ENCODE measurements around the gene TRIM34. TPM values are rescaled to one million over a fixed set of nuclear protein-coding genes. Genes with fewer than 3 reads are reported as not detected.

TRIM34 gene
- total and polyA plus RNA-seq, 2 of the 4 experiments (the other 2 are of a cell fraction): 6.1 to 8.6 TPM

- no peak for TF ChIP-seq RCOR1 (IDR thresholded peaks at IDR 0.05; ENCODE audit: insufficient replicate concordance, low read length)
Measured at GRCh38 chr11:5684646-5685362, 60.0 kb downstream of the TRIM34 start, which contains the start of gene TRIM5 (continued).

GRCh38 chr11:5686426-5686825, 61.6 kb downstream of the TRIM34 start:
- no peak overlapping the region for H3K14ac ChIP-seq (replicated peaks; ENCODE audit: low read depth, low read length)
- peaks cover 18 to 36% of the 10 kb centered on the region in 2 experiments for H3K79me1 ChIP-seq (ENCODE audit: low read depth in 1 of 2, low read length in 2 of 2)
- H3K4ac ChIP-seq (ENCODE audit: low read depth, low read length): no peak overlapping the region
- ChIA-PET POLR2A (ENCODE audit: unreplicated experiment) (no interaction called here), CTCF (interaction anchor here (2.0 kb wide), 1 partner anchor 8 kb away, joined by 12 read pairs; no protein-coding TSS in a partner anchor)
- H2AK9ac ChIP-seq (replicated peaks; ENCODE audit: low read depth, low read length, poor library complexity): no peak overlapping the region
- no peak overlapping the region for H4K5ac ChIP-seq (ENCODE audit: low read depth, low read length)
- no peak overlapping the region for H2AFZ ChIP-seq (replicated peaks; ENCODE audit: low read length, poor library complexity)
- WGBS, 2 experiments (ENCODE audit: extremely low coverage in 2 of 2, insufficient read length in 1 of 2): no CpG with 5 or more reads among the region's 4 CpGs
- H2AK5ac ChIP-seq (ENCODE audit: low read depth, low read length): no peak overlapping the region
- H2BK20ac ChIP-seq (ENCODE audit: low read depth, low read length): no peak overlapping the region
- DNase-seq (no peak), ATAC-seq (ENCODE audit: low read depth) (no peak)
- H3K27me3 ChIP-seq (ENCODE audit: control insufficient read depth, insufficient read depth, low read length): no peaks in the 10 kb centered on the region
- no peak overlapping the region for H3K56ac ChIP-seq (ENCODE audit: extremely low read depth, insufficient read depth, low read length)
- no peak overlapping the region for H4K8ac ChIP-seq (ENCODE audit: low read depth in 2 of 2, low read length in 2 of 2)
- no peak overlapping the region for H3K4me3 ChIP-seq (ENCODE audit: insufficient read depth, low read depth, low read length)
- H3K18ac ChIP-seq (ENCODE audit: low read depth, low read length): no peak overlapping the region
- H3K9me3 ChIP-seq (ENCODE audit: control insufficient read depth, insufficient read depth, low read length): no peaks in the 10 kb centered on the region
- H3K9me1 ChIP-seq (ENCODE audit: insufficient read depth, low read length): no peaks in the 10 kb centered on the region; the same call in none of the 2 replicates
- no peak overlapping the region for H4K91ac ChIP-seq (ENCODE audit: insufficient read depth, low read depth, low read length)
- no peak overlapping the region for H3K27ac ChIP-seq (ENCODE audit: insufficient read depth, low read length)
- no peak overlapping the region for H3K4me2 ChIP-seq (ENCODE audit: low read depth, low read length)
- H4K20me1 ChIP-seq (ENCODE audit: insufficient read depth, low read length): no peaks in the 10 kb centered on the region
- in situ Hi-C loops (cut with MboI; ENCODE audit: low sequenced_read_pairs): loop anchor here (5.0 to 25.0 kb wide), 2 partner anchors 64 to 676 kb away; no protein-coding TSS in a partner anchor
- TF ChIP-seq, protein P1, sequence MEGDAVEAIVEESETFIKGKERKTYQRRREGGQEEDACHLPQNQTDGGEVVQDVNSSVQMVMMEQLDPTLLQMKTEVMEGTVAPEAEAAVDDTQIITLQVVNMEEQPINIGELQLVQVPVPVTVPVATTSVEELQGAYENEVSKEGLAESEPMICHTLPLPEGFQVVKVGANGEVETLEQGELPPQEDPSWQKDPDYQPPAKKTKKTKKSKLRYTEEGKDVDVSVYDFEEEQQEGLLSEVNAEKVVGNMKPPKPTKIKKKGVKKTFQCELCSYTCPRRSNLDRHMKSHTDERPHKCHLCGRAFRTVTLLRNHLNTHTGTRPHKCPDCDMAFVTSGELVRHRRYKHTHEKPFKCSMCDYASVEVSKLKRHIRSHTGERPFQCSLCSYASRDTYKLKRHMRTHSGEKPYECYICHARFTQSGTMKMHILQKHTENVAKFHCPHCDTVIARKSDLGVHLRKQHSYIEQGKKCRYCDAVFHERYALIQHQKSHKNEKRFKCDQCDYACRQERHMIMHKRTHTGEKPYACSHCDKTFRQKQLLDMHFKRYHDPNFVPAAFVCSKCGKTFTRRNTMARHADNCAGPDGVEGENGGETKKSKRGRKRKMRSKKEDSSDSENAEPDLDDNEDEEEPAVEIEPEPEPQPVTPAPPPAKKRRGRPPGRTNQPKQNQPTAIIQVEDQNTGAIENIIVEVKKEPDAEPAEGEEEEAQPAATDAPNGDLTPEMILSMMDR (conservative IDR thresholded peaks at IDR 0.05; ENCODE audit: low read depth, low read length): no peak
- TF ChIP-seq SMC3 (IDR thresholded peaks at IDR 0.05; ENCODE audit: low read depth, low read length) (no peak), FOS (IDR thresholded peaks at IDR 0.05; ENCODE audit: low read depth, low read length) (no peak), ELK1 (IDR thresholded peaks at IDR 0.05; ENCODE audit: borderline replicate concordance, low read depth, low read length) (no peak), MXI1 (IDR thresholded peaks at IDR 0.05; ENCODE audit: borderline replicate concordance, low read depth, low read length) (no peak)
- H2BK120ac ChIP-seq (ENCODE audit: low read depth, low read length): no peak overlapping the region
- intact Hi-C loops (cut with micrococcal nuclease): loop anchor here (10.0 kb wide), 1 partner anchor 322 kb away; no protein-coding TSS in a partner anchor
- H3K36me3 ChIP-seq (ENCODE audit: control insufficient read depth, insufficient read depth, low read length): no peaks in the 10 kb centered on the region
- no peak overlapping the region for H2BK15ac ChIP-seq (ENCODE audit: low read depth, low read length)
- no peak overlapping the region for H2BK5ac ChIP-seq (ENCODE audit: low read depth, low read length, poor library complexity, severe bottlenecking)
- BruUV-seq (replicated peaks): no TSS peak
- dilution Hi-C loops (cut with HindIII; ENCODE audit: low sequenced_read_pairs, unreplicated experiment): no loop called here
- peaks cover 3% of the 10 kb centered on the region for H3K4me1 ChIP-seq (ENCODE audit: control insufficient read depth, insufficient read depth, low read length)
- no peak overlapping the region for H3K9ac ChIP-seq (ENCODE audit: low read depth, low read length)
- no peak overlapping the region for H3K23ac ChIP-seq (ENCODE audit: low read depth, low read length)
